HG03342 (cell line): ENCODE results near the gene CLMN.

Experiments
- ATAC-seq: cut with Tn5 transposase; IDR thresholded peaks from one replicate; pipeline ENCODE4 v1.9.1; 2021; ENCODE audit warnings: mild to moderate bottlenecking, moderate library complexity; ENCODE audit not compliant: unreplicated experiment

Gene CLMN

GRCh38 chr14:95319312-95320077 is at the start of gene CLMN:
Gene CLMN, minus strand, starts transcription at chr14:95319908. Its CDS starts 116 bp downstream, at chr14:95319792.
- ATAC-seq = peak; percentile 45

GRCh38 chr14:95365401-95365800 is 45.7 kb upstream of the CLMN start:
- ATAC-seq = no peak

GRCh38 chr14:95364481-95365209 is 44.9 kb upstream of the CLMN start:
- ATAC-seq = no peak

GRCh38 chr14:95363468-95363954 is 43.8 kb upstream of the CLMN start:
- ATAC-seq = no peak

- no peak for ATAC-seq
Measured at GRCh38 chr14:95362138-95362494, 42.4 kb upstream of the CLMN start.

GRCh38 chr14:95361373-95362137 is 41.8 kb upstream of the CLMN start:
- ATAC-seq = no peak

GRCh38 chr14:95360828-95361227 is 41.1 kb upstream of the CLMN start:
- no peak for ATAC-seq

GRCh38 chr14:95359994-95360826 is 40.5 kb upstream of the CLMN start:
- no peak for ATAC-seq

- ATAC-seq = no peak
Measured at GRCh38 chr14:95356245-95356869, 36.6 kb upstream of the CLMN start.

- no peak for ATAC-seq
Measured at GRCh38 chr14:95355422-95355821, 35.7 kb upstream of the CLMN start.

- no peak for ATAC-seq
Measured at GRCh38 chr14:95354834-95355233, 35.1 kb upstream of the CLMN start.

GRCh38 chr14:95353664-95354063 is 34.0 kb upstream of the CLMN start:
- ATAC-seq = no peak

GRCh38 chr14:95353007-95353406 is 33.3 kb upstream of the CLMN start:
- no peak for ATAC-seq

- no peak for ATAC-seq
Measured at GRCh38 chr14:95352481-95352880, 32.8 kb upstream of the CLMN start.

GRCh38 chr14:95349241-95349640 is 29.5 kb upstream of the CLMN start:
- no peak for ATAC-seq

GRCh38 chr14:95348395-95349080 is 28.8 kb upstream of the CLMN start:
- ATAC-seq = no peak

- ATAC-seq = no peak
Measured at GRCh38 chr14:95346820-95347219, 27.1 kb upstream of the CLMN start.

- ATAC-seq = no peak
Measured at GRCh38 chr14:95346266-95346665, 26.6 kb upstream of the CLMN start.

GRCh38 chr14:95345032-95345431 is 25.3 kb upstream of the CLMN start:
- peak; percentile 53 for ATAC-seq

GRCh38 chr14:95344536-95344935 is 24.8 kb upstream of the CLMN start:
- ATAC-seq = no peak
